KMS-11 (cell line): ENCODE results near the gene KCTD20.

Experiments
- H2AFZ ChIP-seq: fragments of 200-600 bp; sonication (generic); 2 replicates; pipeline ENCODE4 v1.6.1; 2016; ENCODE audit warnings: antibody characterized with exemption, mixed run types, low read depth
- H3K27ac ChIP-seq: fragments of 200-600 bp; sonication (generic); 2 replicates; pipeline ENCODE4 v1.6.1; 2016; ENCODE audit warnings: mild to moderate bottlenecking, mixed run types
- H3K27me3 ChIP-seq: fragments of 200-600 bp; sonication (generic); 2 replicates; pipeline ENCODE4 v1.6.1; 2017; ENCODE audit warnings: mild to moderate bottlenecking, low read depth, mixed run types, moderate library complexity; ENCODE audit not compliant: insufficient read depth
- H3K36me3 ChIP-seq: fragments of 200-600 bp; sonication (generic); 2 replicates; pipeline ENCODE4 v1.6.1; 2017; ENCODE audit warnings: mild to moderate bottlenecking, mixed run types; ENCODE audit not compliant: insufficient read depth
- H3K4me1 ChIP-seq: fragments of 200-600 bp; sonication (generic); 2 replicates; pipeline ENCODE4 v1.6.1; 2016; ENCODE audit warnings: mild to moderate bottlenecking, low read depth, mixed run types; ENCODE audit not compliant: poor library complexity, severe bottlenecking
- H3K4me2 ChIP-seq: fragments of 200-600 bp; sonication (generic); 2 replicates; pipeline ENCODE4 v1.7.0; 2016; ENCODE audit warnings: mild to moderate bottlenecking, mixed run types
- H3K4me3 ChIP-seq: fragments of 200-600 bp; sonication (generic); IDR thresholded peaks from 2 replicates; pipeline ENCODE4 v1.6.1; 2017; ENCODE audit warnings: low read depth, low read length, mixed read lengths; ENCODE audit not compliant: insufficient read depth
- H3K79me2 ChIP-seq: fragments of 200-600 bp; sonication (generic); 2 replicates; pipeline ENCODE4 v1.6.1; 2016; ENCODE audit warnings: low read depth, mixed run types; ENCODE audit not compliant: insufficient read depth
- H3K9ac ChIP-seq: fragments of 200-600 bp; sonication (generic); 2 replicates; pipeline ENCODE4 v1.6.1; 2016; ENCODE audit warnings: mild to moderate bottlenecking, mixed run types
- H4K20me1 ChIP-seq: fragments of 200-600 bp; sonication (generic); 2 replicates; pipeline ENCODE4 v1.6.1; 2016; ENCODE audit warnings: mild to moderate bottlenecking, mixed run types; ENCODE audit not compliant: insufficient read depth
- TF ChIP-seq, protein P1 (sequence below): fragments of 200-600 bp; sonication (generic); conservative IDR thresholded peaks from 2 replicates; pipeline ENCODE4 v1.6.1; 2017; ENCODE audit warnings: low read depth, mild to moderate bottlenecking, antibody characterized with exemption, low read length, moderate library complexity, mixed read lengths

Gene KCTD20

DNA sequence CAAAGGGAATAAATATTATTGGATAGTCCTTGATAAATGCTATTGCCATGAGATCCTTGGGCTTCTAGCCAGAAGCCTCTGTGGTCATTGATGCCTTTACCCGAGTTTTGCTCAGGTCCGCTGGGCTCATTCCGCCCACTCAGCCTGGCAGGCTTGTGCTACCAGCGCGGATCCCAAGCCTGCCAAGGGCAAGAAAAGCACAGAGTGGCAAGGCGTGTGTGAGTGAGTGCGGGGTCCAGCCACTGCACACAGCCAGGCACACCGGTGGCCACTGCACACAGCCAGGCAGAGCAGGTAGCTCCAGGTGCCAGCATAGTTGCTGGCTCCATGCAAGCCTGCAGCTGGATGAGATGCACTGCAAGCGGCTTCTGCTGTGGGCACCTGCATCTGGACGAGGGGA, 65.7 kb downstream of the KCTD20 start:
- H3K4me1 ChIP-seq: no peaks in the 10 kb centered on the region
- TF ChIP-seq, protein P1, sequence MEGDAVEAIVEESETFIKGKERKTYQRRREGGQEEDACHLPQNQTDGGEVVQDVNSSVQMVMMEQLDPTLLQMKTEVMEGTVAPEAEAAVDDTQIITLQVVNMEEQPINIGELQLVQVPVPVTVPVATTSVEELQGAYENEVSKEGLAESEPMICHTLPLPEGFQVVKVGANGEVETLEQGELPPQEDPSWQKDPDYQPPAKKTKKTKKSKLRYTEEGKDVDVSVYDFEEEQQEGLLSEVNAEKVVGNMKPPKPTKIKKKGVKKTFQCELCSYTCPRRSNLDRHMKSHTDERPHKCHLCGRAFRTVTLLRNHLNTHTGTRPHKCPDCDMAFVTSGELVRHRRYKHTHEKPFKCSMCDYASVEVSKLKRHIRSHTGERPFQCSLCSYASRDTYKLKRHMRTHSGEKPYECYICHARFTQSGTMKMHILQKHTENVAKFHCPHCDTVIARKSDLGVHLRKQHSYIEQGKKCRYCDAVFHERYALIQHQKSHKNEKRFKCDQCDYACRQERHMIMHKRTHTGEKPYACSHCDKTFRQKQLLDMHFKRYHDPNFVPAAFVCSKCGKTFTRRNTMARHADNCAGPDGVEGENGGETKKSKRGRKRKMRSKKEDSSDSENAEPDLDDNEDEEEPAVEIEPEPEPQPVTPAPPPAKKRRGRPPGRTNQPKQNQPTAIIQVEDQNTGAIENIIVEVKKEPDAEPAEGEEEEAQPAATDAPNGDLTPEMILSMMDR: no peak
- no peak overlapping the region for H2AFZ ChIP-seq
- H3K9ac ChIP-seq: no peak overlapping the region
- H4K20me1 ChIP-seq: no peaks in the 10 kb centered on the region
- no peaks in the 10 kb centered on the region for H3K27me3 ChIP-seq
- H3K4me2 ChIP-seq: no peak overlapping the region
- H3K79me2 ChIP-seq: no peaks in the 10 kb centered on the region
- H3K4me3 ChIP-seq: no peak overlapping the region
- H3K27ac ChIP-seq: no peak overlapping the region
- H3K36me3 ChIP-seq: no peaks in the 10 kb centered on the region

DNA sequence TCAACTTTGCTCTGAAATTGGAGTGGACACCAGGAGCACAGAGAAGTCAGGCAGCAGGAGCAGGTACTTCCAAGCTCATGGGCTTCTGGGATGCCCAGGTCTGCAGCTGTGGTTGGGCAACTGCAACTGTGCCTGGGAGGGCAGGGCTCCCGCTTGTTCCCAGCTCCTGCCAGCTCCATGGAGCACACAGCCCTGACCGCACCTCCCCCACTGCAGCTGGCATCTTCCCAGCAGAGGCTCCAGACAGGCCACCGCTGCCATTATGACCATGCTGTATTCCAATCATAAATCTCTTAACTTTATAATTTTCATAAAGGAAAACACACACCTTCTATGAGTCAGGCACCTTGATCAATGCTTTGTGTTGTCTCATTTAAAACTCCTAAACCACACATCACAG, 67.6 kb downstream of the KCTD20 start:
- no peak overlapping the region for H3K27ac ChIP-seq
- H3K4me1 ChIP-seq: no peaks in the 10 kb centered on the region
- no peaks in the 10 kb centered on the region for H4K20me1 ChIP-seq
- no peaks in the 10 kb centered on the region; the same call in 1 of the 2 replicates for H3K36me3 ChIP-seq
- no peak overlapping the region for H2AFZ ChIP-seq
- H3K79me2 ChIP-seq: no peaks in the 10 kb centered on the region
- TF ChIP-seq, protein P1: no peak
- no peaks in the 10 kb centered on the region for H3K27me3 ChIP-seq
- H3K9ac ChIP-seq: no peak overlapping the region
- no peak overlapping the region for H3K4me2 ChIP-seq
- H3K4me3 ChIP-seq: no peak overlapping the region

DNA sequence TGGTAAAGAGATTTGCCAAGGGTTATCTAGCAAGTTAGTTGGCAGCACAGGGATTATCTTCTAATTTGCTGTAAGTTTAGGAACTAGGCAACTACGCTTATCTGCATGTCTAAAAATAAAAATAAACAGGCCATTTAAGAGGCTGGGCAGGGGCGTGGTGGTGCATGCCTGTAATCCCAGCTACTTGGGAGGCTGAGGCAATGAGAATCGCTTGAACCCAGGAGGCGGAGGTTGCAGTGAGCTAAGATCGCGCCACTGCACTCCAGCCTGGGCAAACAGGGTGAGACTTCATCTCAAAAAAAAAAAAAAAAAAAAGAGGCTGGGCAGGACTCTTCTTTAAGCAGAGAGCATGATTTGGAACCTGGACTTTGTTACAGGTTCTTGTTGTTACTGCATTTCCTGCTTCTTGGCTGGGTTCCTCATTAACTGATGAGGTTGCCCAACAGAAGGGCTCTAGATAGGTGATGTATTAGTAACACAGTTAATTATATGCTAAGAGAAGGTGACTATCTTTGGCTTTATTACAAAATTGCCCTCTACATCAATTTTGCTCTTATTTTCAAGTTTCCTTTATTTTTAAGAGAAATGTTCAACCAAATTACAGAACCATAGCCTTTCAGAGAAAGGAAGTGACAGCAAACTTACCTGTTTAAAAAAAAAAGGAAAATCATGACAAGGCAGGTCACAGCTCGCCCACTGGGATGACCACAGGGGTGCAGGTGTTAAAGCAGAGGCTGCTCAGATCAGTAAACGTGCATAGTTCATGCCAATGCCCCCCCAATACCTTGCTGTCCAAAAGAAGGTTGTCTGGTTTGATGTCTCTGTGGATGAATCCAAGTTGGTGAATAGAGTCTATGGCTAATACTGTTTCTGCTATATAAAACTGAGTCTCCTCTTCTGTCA, 72.0 kb downstream of the KCTD20 start:
- no peaks in the 10 kb centered on the region; the same call in 1 of the 2 replicates for H3K36me3 ChIP-seq
- no peak overlapping the region for H3K9ac ChIP-seq
- no peaks in the 10 kb centered on the region for H3K79me2 ChIP-seq
- TF ChIP-seq, protein P1: no peak
- no peak overlapping the region for H3K27ac ChIP-seq
- no peaks in the 10 kb centered on the region for H4K20me1 ChIP-seq
- H3K4me1 ChIP-seq: peaks cover 16% of the 10 kb centered on the region
- H2AFZ ChIP-seq: no peak overlapping the region
- H3K4me2 ChIP-seq: no peak overlapping the region
- no peak overlapping the region for H3K4me3 ChIP-seq
- H3K27me3 ChIP-seq: no peaks in the 10 kb centered on the region

DNA sequence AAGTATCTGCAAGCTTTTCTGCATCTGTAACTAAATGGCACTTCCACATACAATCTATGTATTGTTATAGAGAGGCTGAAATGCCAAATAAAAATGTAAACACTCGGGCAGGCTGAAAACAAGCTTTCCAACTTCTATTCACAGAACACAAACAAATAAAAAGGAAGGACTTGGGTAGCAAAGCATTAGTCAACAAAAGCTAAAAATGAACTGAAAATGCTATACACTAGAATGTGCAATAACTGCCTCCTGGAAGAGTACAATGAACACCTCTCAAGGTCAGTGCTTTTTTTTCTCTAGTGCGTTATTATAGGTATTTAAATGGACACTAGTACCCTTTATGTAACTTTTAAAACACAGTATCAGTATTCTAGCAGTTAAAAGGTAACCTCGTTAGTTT, 73.0 kb downstream of the KCTD20 start:
- Histone ChIP-seq H3K79me2 (no peaks in the 10 kb centered on the region), H3K9ac (no peak overlapping the region), H3K27ac (no peak overlapping the region), H3K27me3 (no peaks in the 10 kb centered on the region), H3K4me3 (no peak overlapping the region), H3K4me2 (no peak overlapping the region), H2AFZ (no peak overlapping the region), H3K36me3 (no peaks in the 10 kb centered on the region; the same call in 1 of the 2 replicates), H4K20me1 (no peaks in the 10 kb centered on the region), H3K4me1 (peaks cover 16% of the 10 kb centered on the region)
- TF ChIP-seq, protein P1: no peak
